ENCODE measurements around the gene ICE1. TPM values are rescaled to one million over a fixed set of nuclear protein-coding genes. Genes with fewer than 3 reads are reported as not detected.

Gene ICE1
- total RNA-seq, 2 donors from 2014 or later = 21.0 to 25.9 TPM

- no peak overlapping the region for H3K4me3 ChIP-seq
- no peaks in the 10 kb centered on the region for H3K9me3 ChIP-seq
- no peaks in the 10 kb centered on the region for H3K36me3 ChIP-seq
- intact Hi-C loops (cut with DNase I) = no loop called here
- H3K27ac ChIP-seq = no peak overlapping the region
- H3K4me1 ChIP-seq (replicated peaks) = no peaks in the 10 kb centered on the region
- TF ChIP-seq POLR2AphosphoS5 (IDR thresholded peaks at IDR 0.05) = no peak
- TF ChIP-seq, protein P1, sequence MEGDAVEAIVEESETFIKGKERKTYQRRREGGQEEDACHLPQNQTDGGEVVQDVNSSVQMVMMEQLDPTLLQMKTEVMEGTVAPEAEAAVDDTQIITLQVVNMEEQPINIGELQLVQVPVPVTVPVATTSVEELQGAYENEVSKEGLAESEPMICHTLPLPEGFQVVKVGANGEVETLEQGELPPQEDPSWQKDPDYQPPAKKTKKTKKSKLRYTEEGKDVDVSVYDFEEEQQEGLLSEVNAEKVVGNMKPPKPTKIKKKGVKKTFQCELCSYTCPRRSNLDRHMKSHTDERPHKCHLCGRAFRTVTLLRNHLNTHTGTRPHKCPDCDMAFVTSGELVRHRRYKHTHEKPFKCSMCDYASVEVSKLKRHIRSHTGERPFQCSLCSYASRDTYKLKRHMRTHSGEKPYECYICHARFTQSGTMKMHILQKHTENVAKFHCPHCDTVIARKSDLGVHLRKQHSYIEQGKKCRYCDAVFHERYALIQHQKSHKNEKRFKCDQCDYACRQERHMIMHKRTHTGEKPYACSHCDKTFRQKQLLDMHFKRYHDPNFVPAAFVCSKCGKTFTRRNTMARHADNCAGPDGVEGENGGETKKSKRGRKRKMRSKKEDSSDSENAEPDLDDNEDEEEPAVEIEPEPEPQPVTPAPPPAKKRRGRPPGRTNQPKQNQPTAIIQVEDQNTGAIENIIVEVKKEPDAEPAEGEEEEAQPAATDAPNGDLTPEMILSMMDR (IDR thresholded peaks at IDR 0.05) = no peak
- no peak for TF ChIP-seq POLR2A (IDR thresholded peaks at IDR 0.05)
- DNase-seq (ENCODE audit: low spot score) = no peak
- 70% methylated on average over 5 of the region's 5 CpGs for WGBS
- H3K27me3 ChIP-seq (replicated peaks; ENCODE audit: insufficient read depth) = no peaks in the 10 kb centered on the region
Observed at GRCh38 chr5:5531371-5531770, 108.9 kb downstream of the ICE1 start.

DNA sequence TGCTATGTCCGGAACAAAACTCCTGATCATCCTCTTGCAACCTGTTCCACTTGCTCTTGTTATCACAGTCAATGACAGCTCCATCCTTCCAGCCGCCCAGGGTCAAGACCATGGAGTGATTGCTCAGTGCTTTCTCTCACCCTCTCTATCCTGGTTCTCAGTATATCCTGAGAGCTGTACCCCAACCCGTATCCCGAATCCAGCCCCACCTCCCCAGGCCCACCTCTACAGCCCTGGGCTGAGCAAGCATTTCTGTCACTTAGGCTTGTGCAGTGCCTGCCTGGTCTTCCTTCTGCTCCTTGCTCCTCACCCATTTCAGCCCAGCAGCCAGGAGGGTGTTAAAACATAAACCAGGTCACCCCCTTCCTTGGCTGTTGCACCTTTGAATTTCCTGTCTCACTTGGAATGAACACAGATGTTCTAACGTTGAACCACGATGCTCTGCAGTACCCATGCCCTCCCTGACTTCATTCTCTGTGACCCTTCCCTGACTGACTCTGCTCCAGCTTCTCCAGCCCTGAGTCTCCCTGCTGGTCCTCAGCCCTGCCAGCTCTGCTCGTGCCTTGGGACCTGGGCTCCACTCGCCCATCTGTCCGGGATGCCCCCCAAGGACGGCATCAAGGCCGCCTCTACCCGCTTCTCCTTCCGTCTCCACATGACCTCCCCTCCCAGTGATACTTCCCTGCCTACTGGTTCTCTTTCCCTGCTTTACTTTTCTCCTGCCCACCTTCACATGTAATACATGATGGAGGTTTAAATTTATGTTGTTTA lies 110.0 kb downstream of the ICE1 start:
- H3K27me3 ChIP-seq (replicated peaks; ENCODE audit: insufficient read depth) = no peaks in the 10 kb centered on the region
- H3K4me3 ChIP-seq = no peak overlapping the region
- TF ChIP-seq, protein P1 (IDR thresholded peaks at IDR 0.05) = no peak
- no peak for TF ChIP-seq POLR2AphosphoS5 (IDR thresholded peaks at IDR 0.05)
- no peak for TF ChIP-seq POLR2A (IDR thresholded peaks at IDR 0.05)
- no peaks in the 10 kb centered on the region for H3K36me3 ChIP-seq
- 87% methylated on average over 13 of the region's 13 CpGs for WGBS
- DNase-seq (ENCODE audit: low spot score) = no peak
- no peaks in the 10 kb centered on the region for H3K9me3 ChIP-seq
- no peak overlapping the region for H3K27ac ChIP-seq
- intact Hi-C loops (cut with DNase I) = no loop called here
- no peaks in the 10 kb centered on the region for H3K4me1 ChIP-seq (replicated peaks)

DNA sequence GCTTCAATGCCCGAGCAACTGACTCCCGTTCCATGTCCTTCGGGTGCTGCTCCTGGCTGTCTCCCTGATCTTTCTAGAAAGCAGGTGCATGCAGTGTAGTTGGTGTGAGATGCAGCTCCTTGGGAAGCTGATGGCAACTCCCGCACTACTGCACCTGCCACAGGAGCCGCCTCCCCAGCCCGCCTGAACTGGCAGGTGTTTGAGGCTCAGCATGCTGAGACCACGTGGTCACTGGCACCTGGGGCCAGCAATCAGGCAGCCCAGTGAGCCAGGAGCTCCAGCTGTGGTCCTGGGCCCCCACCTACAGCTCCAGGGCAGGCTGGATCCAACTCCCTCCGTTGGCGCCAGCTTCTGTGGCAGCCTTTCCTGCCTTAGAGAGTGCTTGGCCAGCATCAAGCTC lies 111.5 kb downstream of the ICE1 start:
- no peak for DNase-seq (ENCODE audit: low spot score)
- Histone ChIP-seq H3K36me3 (no peaks in the 10 kb centered on the region), H3K9me3 (no peaks in the 10 kb centered on the region), H3K27me3 (replicated peaks; ENCODE audit: insufficient read depth) (no peaks in the 10 kb centered on the region), H3K4me1 (replicated peaks) (no peaks in the 10 kb centered on the region), H3K4me3 (no peak overlapping the region), H3K27ac (no peak overlapping the region)
- 81% methylated on average over 9 of the region's 9 CpGs for WGBS
- intact Hi-C loops (cut with DNase I) = no loop called here
- TF ChIP-seq POLR2A (IDR thresholded peaks at IDR 0.05) = no peak
- TF ChIP-seq, protein P1 (IDR thresholded peaks at IDR 0.05) = no peak
- TF ChIP-seq POLR2AphosphoS5 (IDR thresholded peaks at IDR 0.05) = no peak

DNA sequence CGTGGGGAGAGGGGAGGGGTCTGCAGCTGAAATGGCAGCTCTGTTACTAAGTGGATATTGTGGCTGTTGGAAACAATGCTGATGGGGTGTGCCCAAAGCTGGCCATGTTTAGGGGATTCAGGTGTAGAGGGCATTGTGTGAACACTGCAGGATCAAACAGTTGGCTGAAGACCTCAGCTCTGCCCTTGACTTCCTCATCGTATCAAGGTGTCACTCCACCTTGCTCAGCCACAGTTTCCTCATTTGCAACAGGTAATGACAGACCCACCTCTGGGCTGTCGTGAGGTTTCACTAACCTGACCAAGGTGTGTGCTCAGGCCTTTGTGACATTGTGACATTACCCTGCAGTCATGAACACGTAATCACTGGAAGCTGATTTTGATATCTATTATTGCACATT lies 111.9 kb downstream of the ICE1 start:
- intact Hi-C loops (cut with DNase I) = no loop called here
- TF ChIP-seq, protein P1 (IDR thresholded peaks at IDR 0.05) = no peak
- TF ChIP-seq POLR2A (IDR thresholded peaks at IDR 0.05) (no peak), POLR2AphosphoS5 (IDR thresholded peaks at IDR 0.05) (no peak)
- no peak for DNase-seq (ENCODE audit: low spot score)
- no peaks in the 10 kb centered on the region for H3K9me3 ChIP-seq
- H3K27ac ChIP-seq = no peak overlapping the region
- no peak overlapping the region for H3K4me3 ChIP-seq
- no peaks in the 10 kb centered on the region for H3K36me3 ChIP-seq
- WGBS = 71% methylated on average over 4 of the region's 4 CpGs
- H3K4me1 ChIP-seq (replicated peaks) = no peaks in the 10 kb centered on the region
- no peaks in the 10 kb centered on the region for H3K27me3 ChIP-seq (replicated peaks; ENCODE audit: insufficient read depth)

DNA sequence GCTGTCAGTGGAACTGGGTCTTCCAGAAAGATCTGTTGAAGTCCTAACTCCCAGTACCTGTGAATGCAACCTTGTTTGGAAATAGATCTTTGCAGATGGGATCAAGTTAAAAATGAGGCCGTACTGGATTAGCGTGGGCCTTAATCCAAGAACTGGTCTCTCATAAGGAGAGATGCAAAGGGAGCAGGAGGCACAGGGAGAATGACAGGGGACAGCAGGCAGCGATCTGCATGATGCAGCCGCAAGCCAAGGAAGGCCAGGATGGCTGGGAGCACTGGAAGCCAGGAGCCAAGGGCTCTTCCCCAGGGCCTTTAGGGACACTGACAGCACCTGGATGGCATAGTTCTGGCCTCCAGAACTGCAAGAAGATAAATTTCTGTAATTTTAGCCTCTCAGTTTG lies 114.4 kb downstream of the ICE1 start:
- Histone ChIP-seq H3K9me3 (no peaks in the 10 kb centered on the region), H3K4me1 (replicated peaks) (no peaks in the 10 kb centered on the region), H3K4me3 (no peak overlapping the region), H3K36me3 (no peaks in the 10 kb centered on the region), H3K27ac (no peak overlapping the region), H3K27me3 (replicated peaks; ENCODE audit: insufficient read depth) (no peaks in the 10 kb centered on the region)
- TF ChIP-seq POLR2A (IDR thresholded peaks at IDR 0.05) (no peak), POLR2AphosphoS5 (IDR thresholded peaks at IDR 0.05) (no peak)
- TF ChIP-seq, protein P1 (IDR thresholded peaks at IDR 0.05) = no peak
- 83% methylated on average over 4 of the region's 4 CpGs for WGBS
- intact Hi-C loops (cut with DNase I) = no loop called here
- no peak for DNase-seq (ENCODE audit: low spot score)
